SW 1271 (cell line): ENCODE measurements around the gene PAK4.
"Not testable (repeated sequence)": the region's sequence is repeated elsewhere in the genome, so short reads cannot be mapped to it uniquely, and the experiment has no call there.

Experiments used
- DNase-seq, 2 experiments: peaks; one replicate each; lab custom pipeline; 2025; lab: John Stamatoyannopoulos, UW

PAK4 gene

GRCh38 chr19:39207293-39207836, 81.8 kb downstream of the PAK4 start:
- DNase-seq = no peak

GRCh38 chr19:39208175-39208795, 82.7 kb downstream of the PAK4 start:
- no peak for DNase-seq

GRCh38 chr19:39209196-39209595, 83.6 kb downstream of the PAK4 start:
- no peak for DNase-seq

GRCh38 chr19:39211731-39212374, 86.3 kb downstream of the PAK4 start:
- no peak for DNase-seq

- DNase-seq = no peak
These were observed 86.8 kb downstream of the PAK4 start for GRCh38 chr19:39212375-39212742.

GRCh38 chr19:39215323-39215722, 89.7 kb downstream of the PAK4 start:
- DNase-seq = not testable (repeated sequence)

- no peak for DNase-seq
These were observed 91.5 kb downstream of the PAK4 start for GRCh38 chr19:39217094-39217493.

- no peak for DNase-seq
These were observed 92.8 kb downstream of the PAK4 start for GRCh38 chr19:39218230-39219007.

- DNase-seq = not testable (repeated sequence)
These were observed 93.5 kb downstream of the PAK4 start for GRCh38 chr19:39219108-39219507.

- no peak for DNase-seq
These were observed 98.2 kb downstream of the PAK4 start for GRCh38 chr19:39223703-39224279.

- DNase-seq = no peak
These were observed 99.3 kb downstream of the PAK4 start for GRCh38 chr19:39224910-39225309.
